ENCODE measurements around the gene PRCC.

DNA sequence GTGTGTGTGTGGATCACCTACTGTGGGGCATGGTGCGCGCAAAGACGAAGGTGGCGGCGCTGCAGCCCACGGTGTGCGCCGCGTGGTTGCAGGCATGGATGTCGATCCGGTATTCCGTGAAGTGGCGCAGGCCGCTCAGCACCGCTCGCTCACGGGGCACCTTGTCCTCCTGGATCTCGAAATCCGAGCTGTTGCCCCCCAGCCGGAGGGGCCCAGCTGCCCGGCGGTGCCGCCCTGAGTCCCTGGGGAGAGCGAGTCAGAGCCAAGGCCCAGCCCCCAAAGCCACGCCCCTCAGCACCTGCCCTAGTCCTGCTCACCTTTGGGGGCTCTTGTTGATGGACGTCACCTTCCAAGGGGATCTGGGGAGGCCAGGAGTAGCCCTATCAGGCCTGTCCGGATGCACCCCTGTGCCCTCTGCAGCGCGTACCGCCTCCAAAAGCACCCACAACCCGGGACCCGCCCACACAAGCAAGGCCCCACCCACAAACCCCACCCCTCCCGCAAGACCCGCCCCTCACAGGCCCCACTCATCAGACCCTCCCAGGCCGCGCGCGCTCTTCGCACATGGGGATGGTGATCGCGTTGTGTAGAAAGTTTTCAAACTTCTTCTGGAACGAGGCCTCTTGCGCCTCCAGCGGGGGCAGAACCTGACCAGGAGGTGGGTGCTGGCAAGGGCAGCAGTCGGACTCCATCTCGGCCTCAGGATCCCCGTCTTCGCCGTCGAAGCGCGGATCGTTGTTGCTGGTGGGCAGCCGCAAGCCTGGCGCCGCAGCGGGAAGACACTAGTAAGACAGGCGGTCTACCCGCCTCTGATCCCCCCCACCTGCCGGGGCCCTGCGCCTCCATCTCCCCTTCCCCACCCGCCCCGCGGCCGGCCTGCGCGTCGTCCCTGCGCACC is 78.0 kb downstream of the PRCC start:
- no peak for TF ChIP-seq EZH2phosphoT487 (IDR thresholded peaks at IDR 0.05; ENCODE audit: borderline replicate concordance)
- TF ChIP-seq, protein P1, sequence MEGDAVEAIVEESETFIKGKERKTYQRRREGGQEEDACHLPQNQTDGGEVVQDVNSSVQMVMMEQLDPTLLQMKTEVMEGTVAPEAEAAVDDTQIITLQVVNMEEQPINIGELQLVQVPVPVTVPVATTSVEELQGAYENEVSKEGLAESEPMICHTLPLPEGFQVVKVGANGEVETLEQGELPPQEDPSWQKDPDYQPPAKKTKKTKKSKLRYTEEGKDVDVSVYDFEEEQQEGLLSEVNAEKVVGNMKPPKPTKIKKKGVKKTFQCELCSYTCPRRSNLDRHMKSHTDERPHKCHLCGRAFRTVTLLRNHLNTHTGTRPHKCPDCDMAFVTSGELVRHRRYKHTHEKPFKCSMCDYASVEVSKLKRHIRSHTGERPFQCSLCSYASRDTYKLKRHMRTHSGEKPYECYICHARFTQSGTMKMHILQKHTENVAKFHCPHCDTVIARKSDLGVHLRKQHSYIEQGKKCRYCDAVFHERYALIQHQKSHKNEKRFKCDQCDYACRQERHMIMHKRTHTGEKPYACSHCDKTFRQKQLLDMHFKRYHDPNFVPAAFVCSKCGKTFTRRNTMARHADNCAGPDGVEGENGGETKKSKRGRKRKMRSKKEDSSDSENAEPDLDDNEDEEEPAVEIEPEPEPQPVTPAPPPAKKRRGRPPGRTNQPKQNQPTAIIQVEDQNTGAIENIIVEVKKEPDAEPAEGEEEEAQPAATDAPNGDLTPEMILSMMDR (conservative IDR thresholded peaks at IDR 0.05; ENCODE audit: low read length), result no peak
